ENCODE data around the gene NEUROG1.

The NEUROG1 gene

DNA sequence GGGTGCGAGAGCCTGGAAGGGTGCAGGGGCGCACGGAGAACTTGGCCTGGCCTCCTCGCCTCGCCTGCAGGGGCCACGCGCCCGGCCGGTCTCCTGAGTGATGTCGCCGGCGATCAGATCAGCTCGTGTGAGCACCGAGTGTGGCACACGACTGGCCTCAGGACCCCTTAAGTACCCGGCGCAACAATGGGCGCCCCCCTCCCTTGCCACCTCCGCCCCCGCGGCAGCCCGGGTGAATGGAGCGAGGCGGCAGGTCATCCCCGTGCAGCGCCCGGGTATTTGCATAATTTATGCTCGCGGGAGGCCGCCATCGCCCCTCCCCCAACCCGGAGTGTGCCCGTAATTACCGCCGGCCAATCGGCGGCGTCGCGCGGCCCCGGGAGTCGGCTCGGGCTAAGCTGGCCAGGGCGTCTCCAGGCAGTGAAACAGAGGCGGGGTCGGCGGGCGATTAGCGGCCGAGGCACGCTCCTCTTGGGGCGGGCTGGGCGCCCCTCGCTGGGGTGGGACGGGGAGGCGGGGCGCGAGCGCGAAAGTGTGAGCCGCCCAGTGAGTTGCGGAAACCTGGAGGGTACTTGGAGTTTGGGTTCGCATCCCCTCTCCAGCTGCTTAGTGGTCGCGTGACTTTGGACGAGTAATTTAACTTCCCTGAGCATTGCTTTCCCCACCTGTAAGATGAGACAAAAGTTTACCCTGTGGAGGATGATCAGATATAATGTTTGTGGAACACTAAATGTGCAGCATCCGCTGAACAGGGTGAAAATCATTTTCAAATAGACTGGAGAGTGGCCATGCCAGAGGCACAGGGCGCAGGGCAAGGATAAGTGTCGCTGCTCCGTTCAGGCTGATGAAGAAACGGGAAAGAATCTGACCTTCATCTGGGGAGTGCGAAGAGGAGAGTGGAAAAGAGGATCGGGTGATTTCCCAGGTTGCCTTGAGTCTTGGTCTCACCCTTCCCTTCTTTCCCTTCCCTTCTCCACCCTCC lies at the start of gene NEUROG1:
TSS of gene NEUROG1 (minus strand) at position 145 of the 982 bp plus-strand sequence. CDS start 274 bp downstream, outside the sequence.
- no peaks in the 10 kb centered on the region for H3K36me3 ChIP-seq (ENCODE audit: insufficient read depth, low read length)
- TF ChIP-seq CTCF (IDR thresholded peaks at IDR 0.05; ENCODE audit: low read length), result no peak
- TF ChIP-seq EZH2 (IDR thresholded peaks at IDR 0.05; ENCODE audit: borderline replicate concordance, low read length), result no peak
- H3K4me2 ChIP-seq (ENCODE audit: low read length), result no peak within 1 kb of the TSS
- no peaks in the 10 kb centered on the region for H3K9me2 ChIP-seq (ENCODE audit: low read depth, low read length)
- H3K27ac ChIP-seq (ENCODE audit: low read depth, low read length, poor library complexity, severe bottlenecking), result no peak within 1 kb of the TSS
- H3F3A ChIP-seq (ENCODE audit: insufficient read depth, low read length), result no peaks in the 10 kb centered on the region
- H3K79me2 ChIP-seq (ENCODE audit: insufficient read depth, low read length), result no peaks in the 10 kb centered on the region
- H3K9me3 ChIP-seq (ENCODE audit: low read length), result no peaks in the 10 kb centered on the region
- no peak within 1 kb of the TSS for H3K9ac ChIP-seq (ENCODE audit: low read length)
- no peak within 1 kb of the TSS for H2AFZ ChIP-seq (ENCODE audit: low read length)
- H4K20me1 ChIP-seq (ENCODE audit: insufficient read depth, low read length), result no peaks in the 10 kb centered on the region
- H3K4me1 ChIP-seq (ENCODE audit: insufficient read depth, low read length, severe bottlenecking), result no peaks in the 10 kb centered on the region
- H3K4me3 ChIP-seq (ENCODE audit: low read depth, low read length, poor library complexity, severe bottlenecking), result no peak within 1 kb of the TSS
- no peaks in the 10 kb centered on the region for H3K27me3 ChIP-seq (ENCODE audit: insufficient read depth, low read length)

DNA sequence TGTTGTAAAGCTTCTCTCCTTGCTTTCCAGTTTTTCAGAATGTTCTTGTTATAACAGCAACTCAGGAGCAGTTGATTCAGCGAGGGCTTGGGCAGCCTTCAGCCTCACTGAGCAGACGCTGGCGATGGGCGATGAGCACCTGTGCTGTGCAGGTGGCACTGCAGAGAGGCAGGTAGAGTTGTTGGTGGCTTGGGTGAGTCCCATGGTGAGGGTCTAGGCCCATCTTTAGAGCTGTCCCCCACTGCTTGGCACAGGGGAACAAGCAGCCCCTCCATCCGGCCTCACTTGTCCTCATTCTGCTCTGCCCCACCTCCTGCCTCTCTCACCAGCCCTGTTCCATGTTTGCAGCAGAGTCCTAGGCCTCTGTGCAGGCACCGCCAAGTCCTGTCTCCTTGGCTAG lies 49.2 kb upstream of the NEUROG1 start:
- no peak overlapping the region for H3K4me3 ChIP-seq (ENCODE audit: low read depth, low read length, poor library complexity, severe bottlenecking)
- H3K9ac ChIP-seq (ENCODE audit: low read length), result no peak overlapping the region
- no peaks in the 10 kb centered on the region for H3K9me2 ChIP-seq (ENCODE audit: low read depth, low read length)
- H4K20me1 ChIP-seq (ENCODE audit: insufficient read depth, low read length), result no peaks in the 10 kb centered on the region
- H3K4me2 ChIP-seq (ENCODE audit: low read length), result no peak overlapping the region
- H3K9me3 ChIP-seq (ENCODE audit: low read length), result no peaks in the 10 kb centered on the region
- TF ChIP-seq EZH2 (IDR thresholded peaks at IDR 0.05; ENCODE audit: borderline replicate concordance, low read length) (no peak), CTCF (IDR thresholded peaks at IDR 0.05; ENCODE audit: low read length) (no peak)
- no peaks in the 10 kb centered on the region for H3K79me2 ChIP-seq (ENCODE audit: insufficient read depth, low read length)
- H3K27ac ChIP-seq (ENCODE audit: low read depth, low read length, poor library complexity, severe bottlenecking), result no peak overlapping the region
- no peaks in the 10 kb centered on the region for H3K36me3 ChIP-seq (ENCODE audit: insufficient read depth, low read length)
- H3K4me1 ChIP-seq (ENCODE audit: insufficient read depth, low read length, severe bottlenecking), result no peaks in the 10 kb centered on the region
- H2AFZ ChIP-seq (ENCODE audit: low read length), result no peak overlapping the region
- no peaks in the 10 kb centered on the region for H3F3A ChIP-seq (ENCODE audit: insufficient read depth, low read length)
- no peaks in the 10 kb centered on the region for H3K27me3 ChIP-seq (ENCODE audit: insufficient read depth, low read length)

DNA sequence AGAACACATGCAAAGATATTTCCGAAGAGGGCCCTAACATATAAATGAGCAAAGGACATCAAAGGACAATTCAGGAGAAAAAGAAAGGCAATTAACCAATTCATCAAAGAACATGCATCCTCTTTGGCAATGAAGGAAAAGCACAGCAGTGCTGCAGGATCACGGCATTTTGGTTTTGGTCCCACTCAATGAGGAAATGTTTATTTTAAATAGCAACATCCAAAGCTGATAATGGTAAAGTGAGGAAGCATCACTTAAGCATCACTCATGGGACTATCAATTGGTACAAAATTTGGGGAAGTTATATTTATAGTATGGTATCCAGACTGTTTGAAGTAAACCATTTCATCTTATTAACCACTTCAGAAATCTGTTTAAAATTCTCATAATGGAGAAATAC lies 48.5 kb upstream of the NEUROG1 start:
- no peaks in the 10 kb centered on the region for H3F3A ChIP-seq (ENCODE audit: insufficient read depth, low read length)
- H3K36me3 ChIP-seq (ENCODE audit: insufficient read depth, low read length), result no peaks in the 10 kb centered on the region
- H3K9ac ChIP-seq (ENCODE audit: low read length), result no peak overlapping the region
- H3K79me2 ChIP-seq (ENCODE audit: insufficient read depth, low read length), result no peaks in the 10 kb centered on the region
- no peak overlapping the region for H3K4me2 ChIP-seq (ENCODE audit: low read length)
- H3K27me3 ChIP-seq (ENCODE audit: insufficient read depth, low read length), result no peaks in the 10 kb centered on the region
- H3K9me2 ChIP-seq (ENCODE audit: low read depth, low read length), result no peaks in the 10 kb centered on the region
- H3K4me3 ChIP-seq (ENCODE audit: low read depth, low read length, poor library complexity, severe bottlenecking), result no peak overlapping the region
- H3K27ac ChIP-seq (ENCODE audit: low read depth, low read length, poor library complexity, severe bottlenecking), result no peak overlapping the region
- no peaks in the 10 kb centered on the region for H4K20me1 ChIP-seq (ENCODE audit: insufficient read depth, low read length)
- no peaks in the 10 kb centered on the region for H3K9me3 ChIP-seq (ENCODE audit: low read length)
- H3K4me1 ChIP-seq (ENCODE audit: insufficient read depth, low read length, severe bottlenecking), result no peaks in the 10 kb centered on the region
- no peak overlapping the region for H2AFZ ChIP-seq (ENCODE audit: low read length)
- TF ChIP-seq CTCF (IDR thresholded peaks at IDR 0.05; ENCODE audit: low read length) (no peak), EZH2 (IDR thresholded peaks at IDR 0.05; ENCODE audit: borderline replicate concordance, low read length) (no peak)
